ENCODE results near the gene PARD3. TPM values are rescaled to one million over a fixed set of nuclear protein-coding genes. Genes with fewer than 3 reads are reported as not detected.
A peak's percentile ranks its signal among the peaks of the same experiment; 100 is the strongest.

The PARD3 gene
- total RNA-seq, 1 experiment from 2014 or later: 57.4 TPM

DNA sequence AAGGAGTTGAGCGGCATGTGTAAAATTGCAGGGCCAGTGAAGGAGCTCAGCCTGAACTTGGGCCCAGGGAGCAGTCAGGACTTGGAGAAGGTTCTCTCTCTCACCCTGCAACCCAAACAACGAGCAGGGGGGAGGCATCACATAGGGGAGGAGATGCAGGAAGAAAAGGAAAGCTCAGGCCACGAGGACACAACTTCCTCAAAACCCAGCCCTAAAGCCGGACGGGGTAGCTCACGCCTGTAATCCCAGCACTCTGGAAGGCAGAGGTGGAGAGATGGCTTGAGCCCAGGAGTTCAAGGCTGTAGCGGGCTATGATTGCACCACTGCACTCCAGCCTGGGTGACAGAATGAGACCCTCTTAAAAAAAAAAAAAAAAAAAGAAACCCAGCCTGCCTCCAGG lies 629.1 kb downstream of the PARD3 start:
- no peaks in the 10 kb centered on the region for H3K27me3 ChIP-seq (ENCODE audit: insufficient read depth, low read depth)
- H3K27ac ChIP-seq: no peak overlapping the region
- no peaks in the 10 kb centered on the region for H3K79me2 ChIP-seq (ENCODE audit: low read depth)
- H3K9me2 ChIP-seq (ENCODE audit: insufficient read depth): no peaks in the 10 kb centered on the region
- ChIA-PET POLR2A (ENCODE audit: unreplicated experiment) (no interaction called here), CTCF (no interaction called here)
- intact Hi-C loops (cut with micrococcal nuclease; ENCODE audit: unreplicated experiment): no loop called here
- no peak for DNase-seq
- no peak overlapping the region for H3K4me3 ChIP-seq
- no peak overlapping the region for H3K4me2 ChIP-seq
- H4K20me1 ChIP-seq (ENCODE audit: insufficient read depth): no peaks in the 10 kb centered on the region
- TF ChIP-seq EZH2 (IDR thresholded peaks at IDR 0.05; ENCODE audit: low read depth) (no peak), CTCF (conservative IDR thresholded peaks at IDR 0.05) (no peak)
- no peak overlapping the region for H2AFZ ChIP-seq
- no peaks in the 10 kb centered on the region for H3F3A ChIP-seq (ENCODE audit: insufficient read depth, low read depth)
- BruUV-seq (replicated peaks): no TSS peak
- no peaks in the 10 kb centered on the region for H3K36me3 ChIP-seq (ENCODE audit: low read depth)
- peaks cover 10% of the 10 kb centered on the region; the same call in 1 of the 2 replicates for H3K4me1 ChIP-seq (replicated peaks; ENCODE audit: insufficient read depth)
- H3K9me3 ChIP-seq (ENCODE audit: insufficient read depth, low read depth): no peaks in the 10 kb centered on the region

DNA sequence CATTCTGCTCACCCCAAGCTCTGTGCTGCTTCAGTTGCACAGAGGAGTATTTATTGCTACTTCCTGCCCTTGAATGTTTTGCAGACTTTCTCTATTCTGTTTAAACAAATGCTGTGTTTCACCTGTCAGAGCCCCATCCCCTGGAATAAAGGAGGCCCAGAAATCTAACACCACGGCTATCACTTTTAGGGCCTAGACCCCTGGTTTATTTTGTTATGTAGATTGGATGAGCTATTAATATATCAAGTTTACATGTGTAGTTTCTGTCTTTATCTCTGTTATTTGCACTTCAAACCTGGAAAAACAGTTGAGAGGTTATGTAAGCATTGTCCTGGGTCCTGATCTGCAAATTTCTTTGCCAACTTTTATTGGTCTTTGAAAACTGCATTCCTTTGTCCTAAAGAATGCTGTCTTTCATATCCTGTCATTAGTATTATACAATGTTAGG lies 630.1 kb downstream of the PARD3 start:
- Histone ChIP-seq H3K4me1 (replicated peaks; ENCODE audit: insufficient read depth) (peaks cover 10% of the 10 kb centered on the region; the same call in 1 of the 2 replicates), H3K27ac (no peak overlapping the region), H3K79me2 (ENCODE audit: low read depth) (no peaks in the 10 kb centered on the region), H3K9me2 (ENCODE audit: insufficient read depth) (no peaks in the 10 kb centered on the region), H3F3A (ENCODE audit: insufficient read depth, low read depth) (no peaks in the 10 kb centered on the region), H3K36me3 (ENCODE audit: low read depth) (no peaks in the 10 kb centered on the region), H3K9me3 (ENCODE audit: insufficient read depth, low read depth) (no peaks in the 10 kb centered on the region), H3K27me3 (ENCODE audit: insufficient read depth, low read depth) (no peaks in the 10 kb centered on the region), H4K20me1 (ENCODE audit: insufficient read depth) (no peaks in the 10 kb centered on the region), H2AFZ (no peak overlapping the region), H3K4me2 (no peak overlapping the region), H3K4me3 (no peak overlapping the region)
- BruUV-seq (replicated peaks): no TSS peak
- CTCF ChIA-PET: no interaction called here
- intact Hi-C loops (cut with micrococcal nuclease; ENCODE audit: unreplicated experiment): no loop called here
- TF ChIP-seq CTCF (conservative IDR thresholded peaks at IDR 0.05): no peak
- TF ChIP-seq EZH2 (IDR thresholded peaks at IDR 0.05; ENCODE audit: low read depth): no peak
- POLR2A ChIA-PET (ENCODE audit: unreplicated experiment): interaction anchor here (0.7 kb wide), 1 partner anchor 16 kb away, joined by 3 read pairs; no protein-coding TSS in a partner anchor
- DNase-seq: peak in 1 of 2 experiments; percentile 46

- BruUV-seq (replicated peaks): no TSS peak
- Histone ChIP-seq H3K4me3 (no peak overlapping the region), H4K20me1 (ENCODE audit: insufficient read depth) (no peaks in the 10 kb centered on the region), H3K4me1 (replicated peaks; ENCODE audit: insufficient read depth) (peaks cover 10% of the 10 kb centered on the region; the same call in 1 of the 2 replicates), H3K79me2 (ENCODE audit: low read depth) (no peaks in the 10 kb centered on the region), H3K36me3 (ENCODE audit: low read depth) (no peaks in the 10 kb centered on the region), H3K9me2 (ENCODE audit: insufficient read depth) (no peaks in the 10 kb centered on the region), H3K4me2 (no peak overlapping the region), H3K9me3 (ENCODE audit: insufficient read depth, low read depth) (no peaks in the 10 kb centered on the region), H3K27ac (no peak overlapping the region), H2AFZ (no peak overlapping the region), H3F3A (ENCODE audit: insufficient read depth, low read depth) (no peaks in the 10 kb centered on the region), H3K27me3 (ENCODE audit: insufficient read depth, low read depth) (no peaks in the 10 kb centered on the region)
- TF ChIP-seq CTCF (conservative IDR thresholded peaks at IDR 0.05): no peak
- TF ChIP-seq EZH2 (IDR thresholded peaks at IDR 0.05; ENCODE audit: low read depth): no peak
- DNase-seq: no peak
- POLR2A ChIA-PET (ENCODE audit: unreplicated experiment): interaction anchor here (0.7 kb wide), 1 partner anchor 15 kb away, joined by 3 read pairs; no protein-coding TSS in a partner anchor
- CTCF ChIA-PET: no interaction called here
- intact Hi-C loops (cut with micrococcal nuclease; ENCODE audit: unreplicated experiment): no loop called here
Measured at GRCh38 chr10:34184397-34184796, 630.7 kb downstream of the PARD3 start.
